Activated CD4-positive, alpha-beta T cell treated with anti-CD3 and anti-CD28 coated beads, Interleukin-2, Interleukin-6, amounts not matched to agents 100 ng/mL and 50 ng/mL, durations not matched to agents 16 hours and 8 hours (primary cell): Measurements from ENCODE around the gene DYSF.
A peak's percentile ranks its signal among the peaks of the same experiment; 100 is the strongest.

Experiments
- DNase-seq: peaks from one replicate; pipeline ENCODE4 v3.0.0-alpha.2; 2020

The DYSF gene

GRCh38 chr2:71531522-71532047 lies 78.2 kb downstream of the DYSF start:
- peak; percentile 11 for DNase-seq

GRCh38 chr2:71532327-71532726 lies 79.0 kb downstream of the DYSF start:
- DNase-seq, result no peak

GRCh38 chr2:71534201-71534600 lies 80.8 kb downstream of the DYSF start:
- no peak for DNase-seq

GRCh38 chr2:71534826-71535225 lies 81.5 kb downstream of the DYSF start:
- no peak for DNase-seq

- DNase-seq, result no peak
Observed at GRCh38 chr2:71535526-71535925, 82.2 kb downstream of the DYSF start.

GRCh38 chr2:71536226-71536671 lies 82.9 kb downstream of the DYSF start:
- DNase-seq, result no peak

- DNase-seq, result no peak
Observed at GRCh38 chr2:71538241-71538640, 84.9 kb downstream of the DYSF start.

GRCh38 chr2:71538656-71539265 lies 85.4 kb downstream of the DYSF start:
- no peak for DNase-seq

- no peak for DNase-seq
Observed at GRCh38 chr2:71540818-71541217, 87.5 kb downstream of the DYSF start.

GRCh38 chr2:71544919-71545571 lies 91.7 kb downstream of the DYSF start:
- no peak for DNase-seq

- DNase-seq, result peak; percentile 57
Observed at GRCh38 chr2:71545572-71546274, 92.4 kb downstream of the DYSF start.

GRCh38 chr2:71546275-71546638 lies 92.9 kb downstream of the DYSF start:
- DNase-seq, result no peak

- no peak for DNase-seq
Observed at GRCh38 chr2:71546777-71547281, 93.5 kb downstream of the DYSF start.

- no peak for DNase-seq
Observed at GRCh38 chr2:71547616-71548285, 94.4 kb downstream of the DYSF start.

GRCh38 chr2:71548646-71549425 lies 95.5 kb downstream of the DYSF start:
- DNase-seq, result peak; percentile 72

GRCh38 chr2:71550801-71551630 lies 97.7 kb downstream of the DYSF start:
- DNase-seq, result no peak

GRCh38 chr2:71551631-71551915 lies 98.2 kb downstream of the DYSF start:
- DNase-seq, result no peak

- DNase-seq, result no peak
Observed at GRCh38 chr2:71552356-71552755, 99.0 kb downstream of the DYSF start.

- DNase-seq, result no peak
Observed at GRCh38 chr2:71552861-71553301, 99.5 kb downstream of the DYSF start.

- no peak for DNase-seq
Observed at GRCh38 chr2:71554028-71554705, 100.8 kb downstream of the DYSF start.

- no peak for DNase-seq
Observed at GRCh38 chr2:71554706-71555056, 101.3 kb downstream of the DYSF start.
